ENCODE results near the gene HNRNPDL.
"Not testable (repeated sequence)": the region's sequence is repeated elsewhere in the genome, so short reads cannot be mapped to it uniquely, and the experiment has no call there.

HNRNPDL gene

DNA sequence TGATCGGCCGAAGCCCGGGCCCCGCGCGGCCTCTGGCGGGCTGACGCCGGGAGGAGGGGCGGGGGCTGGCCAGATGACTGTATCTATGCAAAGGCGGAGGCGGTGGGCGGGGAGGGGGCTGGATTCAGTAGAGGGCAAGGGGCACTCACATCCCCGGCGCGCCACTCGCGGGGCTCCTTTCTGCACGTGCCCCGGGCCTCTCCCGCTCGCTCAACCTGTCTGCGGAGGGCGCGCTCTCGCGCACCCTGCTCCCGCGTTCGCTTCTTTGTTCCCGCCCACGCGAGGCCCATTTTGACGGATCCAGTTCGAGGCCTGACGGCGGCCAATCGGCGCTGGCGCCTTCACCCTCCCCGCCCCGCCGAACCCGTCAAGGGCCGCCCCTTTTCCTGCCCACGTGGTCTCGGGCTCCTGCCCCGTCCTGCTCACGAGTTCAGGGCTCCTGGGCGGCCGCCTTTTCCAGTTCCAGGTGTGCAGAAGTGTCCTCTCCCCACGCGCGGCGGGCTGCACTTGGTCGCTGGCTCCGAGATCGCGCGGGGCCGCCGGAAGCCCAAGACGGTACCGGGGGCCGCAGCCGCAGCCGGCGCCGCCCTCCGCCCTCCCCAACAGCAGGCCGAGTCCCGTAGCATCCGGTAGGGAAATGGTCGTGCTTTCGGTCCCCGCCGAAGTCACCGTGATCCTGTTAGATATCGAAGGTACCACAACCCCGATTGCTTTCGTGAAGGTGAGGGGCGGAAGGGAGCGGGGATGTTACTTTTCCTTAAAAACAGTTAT, at the start of gene HNRNPDL, which contains the start of gene ENOPH1:
HNRNPDL (minus strand) TSS at position 270 of the 771 bp plus-strand sequence. CDS start 772 bp downstream, outside the sequence.
ENOPH1 (plus strand) TSS at position 398 of the 771 bp plus-strand sequence; CDS start at position 638, 240 bp downstream.
- DNase-seq: peak; percentile 92 to 95

DNA sequence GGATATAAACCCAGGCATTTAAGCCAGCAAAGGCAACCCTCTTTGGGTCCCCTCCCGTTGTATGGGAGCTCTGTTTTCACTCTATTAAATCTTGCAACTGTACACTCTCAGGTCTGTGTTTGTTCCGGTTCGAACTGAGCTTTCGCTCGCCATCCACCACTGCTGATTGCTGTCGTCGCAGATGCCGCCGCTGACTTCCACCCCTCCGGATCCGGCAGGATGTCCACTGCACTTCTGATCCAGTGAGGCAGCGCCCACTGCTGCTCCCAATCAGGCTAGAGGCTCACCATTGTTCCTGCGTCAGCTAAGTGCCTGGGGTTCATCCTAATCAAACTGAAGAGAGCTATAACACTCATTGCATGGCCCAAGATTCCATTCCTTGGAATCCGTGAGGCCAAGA, 49.3 kb upstream of the HNRNPDL start:
- DNase-seq: no peak

DNA sequence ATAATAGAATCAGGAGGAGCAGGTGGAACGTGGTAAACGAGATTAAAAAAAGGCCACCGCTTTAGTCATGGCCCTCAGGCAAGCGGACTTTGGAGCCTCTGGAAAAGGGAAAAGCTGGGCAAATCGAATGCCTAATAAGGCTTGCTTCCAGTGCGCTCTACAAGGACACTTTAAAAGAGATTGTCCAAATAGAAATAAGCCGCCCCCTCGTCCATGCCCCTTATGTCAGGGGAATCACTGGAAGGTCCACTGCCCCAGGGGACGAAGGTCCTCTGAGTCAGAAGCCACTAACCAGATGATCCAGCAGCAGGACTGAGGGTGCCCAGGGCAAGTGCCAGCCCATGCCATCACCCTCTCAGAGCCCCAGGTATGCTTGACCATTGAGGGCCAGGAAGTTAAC, 47.2 kb upstream of the HNRNPDL start:
- not testable (repeated sequence) for DNase-seq

DNA sequence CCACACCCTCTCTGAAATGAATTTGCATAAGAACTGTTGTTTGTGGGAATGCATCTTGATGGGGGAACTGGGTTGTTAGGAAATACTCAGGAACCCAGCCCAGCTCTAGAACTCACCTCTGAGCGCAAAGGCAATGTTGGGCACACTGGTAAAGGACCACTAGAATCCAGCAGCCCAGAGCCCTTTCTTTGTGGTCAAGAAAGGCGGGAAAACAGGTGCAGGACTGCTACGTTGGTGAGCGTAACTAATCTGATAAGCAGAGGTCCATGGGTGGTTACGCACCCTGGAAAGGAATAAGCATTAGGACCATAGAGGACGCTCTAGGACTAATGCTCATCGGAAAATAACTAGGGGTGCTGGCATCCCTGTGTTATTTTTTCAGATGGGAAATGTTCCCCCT, 45.7 kb upstream of the HNRNPDL start:
- not testable (repeated sequence) for DNase-seq

DNA sequence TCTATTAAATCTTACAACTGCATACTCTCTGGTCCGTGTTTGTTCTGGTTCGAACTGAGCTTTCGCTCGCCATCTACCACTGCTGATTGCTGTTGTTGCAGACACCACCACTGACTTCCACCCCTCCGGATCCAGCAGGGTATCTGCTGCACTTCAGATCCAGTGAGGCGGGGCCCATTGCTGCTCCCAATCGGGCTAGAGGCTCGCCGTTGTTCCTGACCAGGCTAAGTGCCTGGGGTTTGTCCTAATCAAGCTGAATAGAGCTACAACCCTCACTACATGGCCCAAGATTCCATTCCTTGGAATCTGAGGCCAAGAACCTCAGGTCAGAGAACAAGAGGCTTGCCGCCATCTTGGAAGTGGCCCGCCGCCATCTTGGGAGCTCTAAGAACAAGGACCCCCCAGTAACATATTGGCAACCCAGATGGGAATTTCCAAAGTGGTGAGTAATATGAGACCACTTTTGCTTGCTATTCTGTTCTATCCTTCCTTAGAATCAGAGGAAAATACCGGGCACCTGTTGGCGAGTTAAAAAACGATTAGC, 43.4 kb upstream of the HNRNPDL start:
- DNase-seq: no peak

DNA sequence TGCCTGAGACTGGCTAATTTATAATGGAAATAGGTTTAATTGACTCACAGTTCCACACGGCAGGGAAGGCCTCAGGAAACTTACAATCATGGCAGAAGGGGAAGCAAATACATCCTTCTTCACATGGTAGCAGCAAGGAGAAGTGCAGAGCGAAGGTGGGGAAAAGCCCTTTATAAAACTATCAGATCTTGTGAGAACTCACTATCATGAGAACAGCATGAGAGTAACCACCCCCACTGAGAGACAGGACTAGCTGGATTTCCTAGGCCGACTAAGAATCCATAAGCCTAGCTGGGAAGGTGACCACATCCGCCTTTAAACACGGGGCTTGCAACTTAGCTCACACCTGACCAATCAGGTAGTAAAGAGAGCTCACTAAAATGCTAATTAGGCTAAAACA, 42.8 kb upstream of the HNRNPDL start:
- DNase-seq: not testable (repeated sequence)

DNA sequence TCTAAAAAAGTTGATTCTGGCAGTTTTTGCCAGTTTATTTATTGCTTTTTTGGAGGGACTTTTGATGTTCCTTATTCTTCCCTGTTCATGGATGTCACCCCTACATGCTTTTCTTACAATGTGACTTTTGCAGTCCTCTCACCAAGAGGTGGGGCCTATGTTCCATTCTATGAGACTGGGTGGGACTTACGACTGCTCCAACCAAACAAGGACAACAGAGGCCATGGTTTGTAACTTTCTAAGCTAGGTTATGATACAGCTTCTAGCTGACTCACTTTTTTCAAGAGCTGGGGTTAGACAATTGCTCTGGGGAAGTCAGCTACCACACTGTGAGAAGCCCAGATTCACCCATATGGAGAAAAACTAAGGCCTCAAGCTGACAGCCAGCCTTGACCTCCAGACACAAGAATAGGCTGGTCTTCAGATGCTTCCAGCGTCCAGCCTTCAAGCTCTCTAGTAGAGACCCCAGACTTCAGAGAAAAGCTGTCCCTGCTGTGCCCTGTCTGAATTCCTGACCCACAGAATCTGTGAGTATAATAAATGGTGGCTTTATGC, 39.6 kb upstream of the HNRNPDL start:
- DNase-seq: no peak

DNA sequence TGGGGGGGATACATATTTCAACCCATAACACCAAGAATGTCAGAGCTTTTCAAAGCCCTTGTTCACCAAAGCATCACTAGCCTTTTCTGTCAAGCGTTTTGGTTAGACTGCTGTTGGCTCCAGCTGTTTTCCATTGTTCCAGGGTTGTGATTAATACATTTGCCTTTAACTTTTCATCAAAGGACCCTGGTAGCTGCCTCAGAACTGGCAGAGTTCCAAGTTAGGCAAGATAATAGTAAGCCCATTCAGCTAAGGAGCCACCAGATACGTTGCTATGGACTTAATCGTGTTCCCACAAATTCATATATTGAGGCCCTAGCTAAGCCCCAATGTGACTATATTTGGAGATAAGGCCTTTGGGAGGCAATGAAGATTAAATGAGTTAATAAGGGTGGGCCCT, 37.2 kb upstream of the HNRNPDL start:
- DNase-seq: no peak

DNA sequence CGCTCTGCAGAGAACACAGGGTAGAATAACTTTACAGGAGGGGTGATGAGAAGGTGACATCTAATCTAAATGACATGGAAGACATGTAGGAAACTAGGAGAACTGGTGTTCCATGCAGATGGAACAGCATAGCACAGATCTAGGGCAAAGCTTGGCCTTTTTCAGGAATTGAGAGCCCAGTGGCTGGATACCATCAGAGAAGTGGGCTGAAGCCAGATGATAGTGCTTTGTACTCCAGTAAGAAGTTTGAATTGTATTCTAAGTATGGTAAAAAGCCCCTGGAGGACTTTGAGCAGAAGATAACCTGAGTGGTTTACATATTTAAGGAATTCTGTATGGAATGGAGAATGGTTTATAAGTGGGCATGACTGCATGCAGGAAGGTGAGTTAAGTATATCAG, 33.0 kb upstream of the HNRNPDL start:
- no peak for DNase-seq

DNA sequence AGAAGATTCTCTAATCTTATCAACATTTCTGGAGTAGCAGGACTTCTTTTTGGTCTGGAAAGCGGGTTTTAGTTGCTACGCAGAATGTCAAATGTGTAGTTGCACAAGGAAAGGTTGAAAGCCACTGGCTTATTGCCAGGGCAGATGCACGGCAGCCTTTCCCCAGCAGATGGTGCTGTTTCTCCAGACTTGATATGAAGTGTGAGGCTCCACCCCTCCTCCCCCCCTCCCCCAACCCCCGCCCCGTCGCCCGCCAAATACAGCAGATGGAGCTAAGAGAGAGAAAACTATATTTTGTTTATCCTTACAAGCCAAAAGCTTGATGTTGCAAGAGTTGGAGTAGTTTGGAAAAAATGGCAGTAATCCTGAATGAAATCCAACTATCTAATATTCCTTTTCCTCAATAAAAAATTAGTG, 32.2 kb upstream of the HNRNPDL start:
- DNase-seq: peak; percentile 81 to 87

DNA sequence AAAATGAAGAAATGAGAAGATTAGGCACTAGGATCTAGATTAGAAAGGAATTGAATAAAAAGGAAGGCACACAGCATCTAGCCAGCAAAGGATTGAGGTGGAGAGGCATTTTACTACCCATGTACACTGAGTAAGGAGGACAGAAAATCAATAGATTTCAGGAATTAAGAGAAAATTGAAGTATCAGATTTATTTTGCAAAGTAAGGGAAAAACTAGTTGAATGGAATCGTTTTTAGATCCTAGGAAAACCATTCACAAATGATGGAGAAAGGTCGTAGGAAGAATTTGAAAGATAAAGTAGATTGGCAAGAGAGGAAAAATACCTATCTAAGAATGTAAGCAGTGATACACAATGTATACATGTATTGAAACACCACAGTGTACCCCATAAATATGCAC, 31.4 kb upstream of the HNRNPDL start:
- DNase-seq: no peak

DNA sequence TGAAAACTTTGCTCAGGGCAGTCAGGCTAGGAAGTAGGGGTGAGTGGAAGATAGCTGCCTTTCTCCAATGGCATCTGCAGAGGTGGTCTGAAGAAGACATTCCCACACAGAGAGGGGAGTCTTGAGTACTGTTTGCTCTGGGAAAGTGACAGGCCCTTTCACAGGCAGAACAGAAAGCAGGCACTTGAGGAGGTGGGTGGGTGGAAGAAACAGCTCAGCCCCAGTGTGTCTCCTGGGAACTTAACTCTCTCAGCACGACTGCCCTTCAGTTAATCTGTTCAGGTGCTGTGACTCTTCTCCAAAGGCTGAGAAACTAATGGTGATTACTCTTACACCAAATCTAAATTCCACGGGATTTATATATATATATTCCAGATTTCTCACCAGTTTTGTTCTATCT, 28.5 kb upstream of the HNRNPDL start:
- DNase-seq: no peak

DNA sequence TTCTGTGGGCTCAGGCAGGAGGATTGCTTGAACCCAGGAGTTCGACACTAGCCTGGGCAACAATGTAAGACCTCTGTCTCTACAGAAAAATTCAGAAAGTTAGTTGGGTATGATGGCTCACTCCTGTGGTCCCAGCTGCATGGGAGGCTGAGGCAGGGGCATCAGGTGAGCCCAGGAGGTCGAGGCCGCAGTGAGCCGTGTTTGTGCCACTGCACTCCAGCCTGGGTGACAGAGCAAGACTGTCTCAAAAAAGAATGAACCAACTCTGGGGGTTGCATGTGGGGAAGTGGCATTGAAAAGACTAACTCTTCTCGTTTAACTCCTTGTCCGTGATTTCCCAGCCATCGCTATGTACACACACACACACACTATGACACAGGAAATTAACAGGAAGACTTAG, 27.0 kb upstream of the HNRNPDL start:
- DNase-seq: no peak

DNA sequence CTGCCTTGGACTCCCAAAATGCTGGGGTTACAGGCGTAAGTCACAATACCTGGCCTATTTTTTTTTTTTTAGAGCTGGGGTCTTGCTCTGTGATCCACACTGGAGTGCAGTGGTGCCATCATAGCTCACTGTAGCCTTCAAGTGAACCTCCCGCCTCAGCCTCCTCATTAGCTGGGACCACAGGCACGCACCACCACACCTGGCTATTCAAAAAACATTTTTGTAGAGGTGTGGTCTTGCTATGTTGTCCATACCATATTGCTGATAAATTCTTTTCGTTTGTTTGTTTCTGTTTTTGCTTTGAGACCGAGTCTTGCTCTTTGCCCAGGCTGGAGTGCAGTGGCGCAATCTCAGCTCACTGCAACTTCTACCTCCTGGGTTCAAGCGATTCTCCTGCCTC, 21.8 kb upstream of the HNRNPDL start:
- no peak for DNase-seq

DNA sequence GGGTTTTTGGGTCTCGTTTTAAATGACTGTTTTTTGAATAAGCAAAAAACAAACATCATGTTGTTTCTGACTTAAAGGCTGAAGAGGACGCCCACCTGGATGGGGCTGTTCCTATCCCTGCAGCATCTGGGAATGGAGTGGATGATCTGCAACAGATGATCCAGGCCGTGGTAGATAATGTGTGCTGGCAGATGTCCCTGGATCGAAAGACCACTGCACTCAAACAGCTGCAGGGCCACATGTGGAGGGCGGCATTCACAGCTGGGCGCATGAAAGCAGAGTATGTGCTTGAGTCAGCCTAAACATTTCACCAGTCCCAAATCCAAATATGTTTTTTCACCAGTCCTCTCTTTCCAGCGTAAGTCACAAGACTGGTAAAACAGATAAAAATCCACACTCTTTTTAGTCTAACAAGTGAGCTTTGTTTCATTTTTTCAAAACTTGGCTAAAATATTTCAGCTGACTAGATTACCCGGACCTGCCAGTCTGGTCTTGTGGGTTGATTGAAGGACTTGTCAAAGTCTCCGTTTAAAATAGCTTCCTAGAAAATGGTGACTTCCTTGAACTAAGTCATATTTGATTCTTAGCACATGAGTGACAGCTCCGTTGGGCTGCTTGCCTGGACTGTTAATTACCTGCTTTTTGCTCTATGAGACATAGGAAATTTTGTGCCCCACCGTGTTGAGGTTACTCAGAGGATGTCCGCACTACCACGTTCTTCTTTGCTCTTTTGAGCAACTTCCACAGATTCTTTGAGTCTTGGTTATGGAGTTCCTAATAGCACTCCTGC, 20.9 kb upstream of the HNRNPDL start:
- DNase-seq: no peak

DNA sequence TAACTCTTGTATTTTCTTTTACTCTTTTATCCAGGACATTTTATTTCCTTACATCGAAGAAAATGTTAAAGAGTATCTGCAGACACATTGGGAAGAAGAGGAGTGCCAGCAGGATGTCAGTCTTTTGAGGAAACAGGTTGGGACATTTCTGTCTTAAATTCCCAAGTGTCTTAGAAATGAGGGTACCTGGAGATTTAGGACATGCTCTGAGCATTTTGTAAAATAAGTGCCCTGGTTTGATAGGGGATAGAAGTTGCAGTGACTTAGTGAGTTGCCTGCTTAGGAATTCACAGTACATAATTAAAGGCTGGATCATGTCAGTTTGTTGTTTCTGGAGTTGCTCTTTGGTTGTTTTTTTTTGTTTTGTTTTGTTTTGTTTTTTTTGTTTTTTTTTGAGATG, 17.6 kb upstream of the HNRNPDL start:
- DNase-seq: no peak

DNA sequence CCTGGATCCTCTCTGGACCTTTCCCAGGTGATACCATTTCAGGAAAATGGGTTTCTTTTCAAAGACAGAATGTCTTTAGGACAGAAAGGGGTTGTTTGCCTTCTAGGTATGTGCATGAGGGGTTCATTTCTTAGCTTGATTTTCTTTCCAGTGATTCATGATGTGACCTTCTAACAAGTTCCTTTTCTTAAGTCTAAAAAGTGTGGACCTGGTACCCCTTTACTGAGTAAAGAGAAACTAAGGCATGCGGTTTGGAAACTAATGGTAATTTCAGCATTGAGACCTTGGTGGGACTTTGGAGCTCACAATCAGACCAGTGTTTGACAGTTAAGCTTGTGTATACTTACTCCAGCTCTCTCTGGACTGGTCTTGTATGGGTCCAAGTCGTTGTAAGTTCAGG, 8.8 kb upstream of the HNRNPDL start:
- DNase-seq: no peak

DNA sequence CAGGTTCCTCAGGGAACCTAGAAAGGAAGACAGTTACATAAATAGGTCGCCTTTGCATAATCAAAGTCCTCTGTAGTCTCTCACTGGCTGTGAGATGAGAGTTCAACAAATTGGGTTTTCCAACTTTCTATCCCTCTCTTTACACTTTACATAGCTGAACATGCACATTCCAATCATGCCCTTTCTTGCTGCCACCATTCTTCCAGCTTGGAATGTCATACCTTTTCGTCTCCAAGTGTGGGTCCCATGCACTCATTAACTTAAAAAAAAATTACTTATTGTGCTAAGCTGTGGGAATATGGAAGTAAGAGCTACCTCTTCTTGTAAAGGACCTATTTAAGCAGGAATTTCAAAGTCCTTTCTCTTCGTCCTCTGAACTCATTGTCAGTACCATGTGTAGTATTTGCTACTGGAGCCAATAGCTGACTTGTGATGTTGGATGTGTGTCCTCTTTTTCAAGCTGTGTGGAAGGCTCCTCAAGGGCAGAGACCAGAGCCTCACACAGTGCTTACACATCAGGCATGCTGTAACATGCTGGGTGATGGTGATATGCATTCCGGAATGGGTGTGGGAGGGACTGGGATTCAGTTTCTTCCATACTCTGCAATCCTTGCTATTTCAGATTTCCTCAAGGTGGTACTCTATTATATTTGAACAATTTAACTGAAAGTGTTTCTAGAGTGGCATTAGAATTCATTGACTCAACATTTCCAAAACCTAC, 7.2 kb upstream of the HNRNPDL start:
- DNase-seq: no peak

DNA sequence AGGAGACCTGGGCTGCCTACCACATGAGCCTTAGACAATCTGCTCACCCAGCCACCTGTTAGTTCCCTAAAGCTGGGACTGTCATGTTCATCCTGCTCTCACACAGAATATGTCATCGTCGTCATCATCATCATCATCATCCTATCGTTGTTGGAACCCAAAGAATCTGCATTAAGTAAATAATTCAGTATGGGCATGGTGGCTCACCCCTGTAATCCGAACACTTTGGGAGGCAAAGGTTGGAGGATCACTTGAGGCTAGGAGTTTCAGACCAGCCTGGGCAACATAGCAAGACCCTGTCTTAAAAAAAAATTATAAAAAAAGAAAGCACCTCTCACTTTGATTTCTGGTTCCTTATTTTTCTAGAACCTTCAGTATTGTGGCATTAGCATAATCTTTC, 6.5 kb upstream of the HNRNPDL start:
- no peak for DNase-seq

DNA sequence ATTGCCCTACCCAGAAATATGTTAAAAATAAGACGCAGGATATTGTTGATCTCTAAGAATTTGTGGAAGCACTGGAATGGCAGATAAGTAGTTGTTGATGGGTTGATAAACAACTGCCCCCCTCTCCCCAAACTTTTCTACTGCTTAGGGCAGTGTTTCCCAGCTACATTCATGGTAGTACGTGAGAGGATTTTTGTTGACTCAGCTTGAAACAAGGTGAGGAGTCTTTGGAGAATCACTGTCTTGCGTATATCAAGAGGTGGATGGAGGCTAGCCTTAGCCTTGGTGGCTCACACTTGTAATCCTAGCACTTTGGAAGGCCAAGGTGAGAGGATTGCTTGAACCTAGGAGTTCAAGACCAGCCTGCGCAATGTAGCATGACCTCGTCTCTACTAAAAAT, 5.9 kb upstream of the HNRNPDL start:
- DNase-seq: no peak

DNA sequence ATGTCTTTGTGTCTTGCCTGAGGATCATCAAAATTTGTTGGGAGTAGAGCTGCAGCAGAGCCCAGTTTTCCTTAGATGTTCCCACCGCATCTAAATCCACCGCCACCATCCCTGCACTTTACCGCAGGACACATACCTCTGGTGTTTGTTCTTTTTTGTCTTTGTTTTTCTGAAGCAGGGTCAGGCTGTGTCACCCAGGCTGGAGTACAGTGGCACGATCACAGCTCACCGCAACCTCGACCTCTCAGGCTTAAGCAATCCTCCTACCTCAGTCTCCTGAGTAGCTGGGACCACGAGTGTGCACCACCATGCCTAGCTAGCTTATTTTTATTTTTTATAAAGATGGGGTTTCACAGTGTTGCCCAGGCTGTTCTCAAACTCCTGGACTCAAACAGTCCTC, 4.7 kb upstream of the HNRNPDL start:
- no peak for DNase-seq

DNA sequence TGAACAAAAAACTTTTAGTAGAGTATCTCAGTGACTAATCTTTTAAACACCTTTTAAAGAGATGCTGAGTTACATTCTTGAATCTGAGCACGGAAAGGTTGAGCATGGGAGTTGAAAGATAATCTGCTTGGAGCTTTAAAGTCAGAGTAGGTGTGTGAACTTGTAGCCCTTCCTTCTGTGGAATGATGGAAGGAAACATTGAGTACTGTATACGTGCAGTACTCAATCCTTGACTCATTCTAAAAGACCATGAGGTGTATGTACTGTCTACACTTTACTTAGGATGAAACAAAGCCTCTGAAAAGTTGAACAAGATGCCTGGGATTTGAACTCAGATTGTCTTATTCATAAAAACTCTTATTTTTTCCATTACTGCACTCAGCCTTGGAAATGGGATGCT, 3.5 kb upstream of the HNRNPDL start:
- DNase-seq: no peak

DNA sequence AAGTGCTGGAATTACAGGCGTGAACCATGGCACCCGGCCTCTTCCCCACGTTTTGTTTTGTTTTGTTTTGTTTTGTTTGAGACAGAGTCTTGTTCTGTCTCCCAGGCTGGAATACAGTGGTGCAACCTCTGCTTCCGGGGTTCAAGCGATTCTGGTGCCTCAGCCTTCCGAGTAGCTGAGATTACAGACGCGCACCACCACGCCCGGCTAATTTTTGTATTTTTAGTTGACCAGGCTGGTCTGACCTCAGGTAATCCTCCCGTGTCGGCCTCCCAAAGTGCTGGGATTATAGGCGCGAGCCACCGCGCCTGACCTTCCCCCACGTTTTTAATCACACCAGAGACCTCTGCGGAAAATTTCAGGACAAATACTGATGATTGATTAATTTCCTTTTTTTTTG, 2.3 kb upstream of the HNRNPDL start:
- no peak for DNase-seq

Measured in CD4-positive, alpha-beta T cell treated with Interferon alpha-2 for 1 hour (primary cell).